K562 (cell line): ENCODE data around the gene LSM4. TPM values are rescaled to one million over a fixed set of nuclear protein-coding genes. Genes with fewer than 3 reads are reported as not detected.

Experiments used
- ADNP ChIP-seq: fragments of 200-800 bp; sonication (Bioruptor generic); IDR thresholded peaks from 2 replicates; pipeline ENCODE4 v1.6.1; 2016; ENCODE audit warnings: missing genetic modification characterization, missing compliant biosample characterization
- CHCHD3 ChIP-seq: fragments of 250-450 bp; sonication (Bioruptor Pico); IDR thresholded peaks from 2 replicates; pipeline ENCODE4 v2.1.2; 2022; ENCODE audit warnings: mild to moderate bottlenecking
- DDX20 ChIP-seq: fragments of 450-650 bp; IDR thresholded peaks from 2 replicates; pipeline ENCODE4 v1.6.1; 2016; ENCODE audit warnings: missing genetic modification characterization, low read depth, mild to moderate bottlenecking, missing compliant biosample characterization, moderate library complexity
- DMBX1 ChIP-seq: fragments of 250-450 bp; sonication (Bioruptor Pico); IDR thresholded peaks from 2 replicates; pipeline ENCODE4 v1.8.0; 2022; ENCODE audit warnings: inconsistent platforms, mild to moderate bottlenecking, moderate library complexity, borderline replicate concordance
- NELFE ChIP-seq: IDR thresholded peaks from 2 replicates; pipeline ENCODE4 v1.6.1; 2011; ENCODE audit warnings: mild to moderate bottlenecking; ENCODE audit not compliant: insufficient read depth, insufficient read length
- NFXL1 ChIP-seq: fragments of 450-650 bp; formaldehyde crosslinking; IDR thresholded peaks from 2 replicates; pipeline ENCODE4 v1.4.0; 2021; ENCODE audit warnings: mild to moderate bottlenecking
- NR3C1 ChIP-seq: sonication (generic); formaldehyde crosslinking; IDR thresholded peaks from 2 replicates; pipeline ENCODE4 v1.8.1; 2022; ENCODE audit warnings: missing genetic modification reagents
- NRF1 ChIP-seq, 2 experiments: fragments of 450-650 bp; IDR thresholded peaks in 1 of 2; conservative IDR thresholded peaks in 1 of 2; 2 replicates each; pipeline ENCODE4 v1.6.1; 2014; ENCODE audit warnings: mild to moderate bottlenecking in 2 of 2
- RBM14 ChIP-seq: fragments of 200-400 bp; formaldehyde crosslinking; IDR thresholded peaks from 2 replicates; pipeline ENCODE4 v1.6.1; 2018; ENCODE audit warnings: low read depth, mild to moderate bottlenecking, low read length, moderate library complexity, borderline replicate concordance; ENCODE audit not compliant: insufficient read depth
- RBM15 ChIP-seq: fragments of 200-400 bp; formaldehyde crosslinking; IDR thresholded peaks from 2 replicates; pipeline ENCODE4 v1.6.1; 2018; ENCODE audit warnings: mild to moderate bottlenecking, low read length, moderate library complexity; ENCODE audit not compliant: insufficient read depth
- SNRNP70 ChIP-seq: fragments of 200-400 bp; formaldehyde crosslinking; optimal IDR thresholded peaks from 2 replicates; pipeline ENCODE3; 2017; ENCODE audit warnings: low read depth, low read length
- STAT5A ChIP-seq: IDR thresholded peaks from 2 replicates; pipeline ENCODE4 v1.6.1; 2012; ENCODE audit warnings: low read length, inconsistent platforms, borderline replicate concordance
- TCF7L2 ChIP-seq: fragments of 150-350 bp; IDR thresholded peaks from 2 replicates; pipeline ENCODE4 v1.6.1; 2016; ENCODE audit warnings: low read depth, mild to moderate bottlenecking, low read length, moderate library complexity
- TRIM28 ChIP-seq: fragments of 450-650 bp; IDR thresholded peaks from 2 replicates; pipeline ENCODE4 v1.6.1; 2017
- XRCC5 ChIP-seq: fragments of 200-400 bp; formaldehyde crosslinking; IDR thresholded peaks from 2 replicates; pipeline ENCODE4 v1.6.1; 2017; ENCODE audit warnings: low read depth, mild to moderate bottlenecking, low read length
- ZEB2 ChIP-seq: fragments of 450-650 bp; IDR thresholded peaks from 2 replicates; pipeline ENCODE4 v1.6.1; 2016
- ZNF184 ChIP-seq: sonication (generic); formaldehyde crosslinking; IDR thresholded peaks from 2 replicates; pipeline ENCODE4 v1.5.0; 2020; ENCODE audit warnings: missing genetic modification reagents
- ZNF589 ChIP-seq: fragments of 200-800 bp; sonication (Bioruptor generic); IDR thresholded peaks from 2 replicates; pipeline ENCODE4 v1.6.1; 2016; ENCODE audit warnings: low read depth, missing genetic modification characterization, missing compliant biosample characterization
- polyA plus RNA-seq, 8 experiments: library from polyadenylated mRNA; depleted of rRNA in 4 of 8; stranded (reverse) in 5 of 8; unstranded in 3 of 8; fragments of >200 nt; fragmentation: Nextera tagmentation in 2 of 8; fragmentation: Illumina TruSeq in 1 of 8; extraction: Ambion mirVana in 2 of 8; extraction: Trizol in 1 of 8; gene quantifications; 2 replicates each; pipeline versions ENCODE4 v1.2.1 to v1.2.3, GENCODE V29; 2011 to 2014; ENCODE audit warnings: inconsistent platforms in 1 of 8, missing spikeins in 1 of 8
- total RNA-seq, 7 experiments: library from RNA; depleted of rRNA in 6 of 7; stranded (reverse); fragments of >200 nt in 6 of 7; fragmentation: Illumina TruSeq in 2 of 7; extraction: Trizol in 2 of 7; gene quantifications; 2 replicates each; pipeline versions ENCODE4 v1.2.1 to v1.2.3, GENCODE V29; 2011 to 2021; ENCODE audit warnings: low replicate concordance in 1 of 7
- TF ChIP-seq, protein P1 (sequence below), 3 experiments: fragments of 200-800 bp in 1 of 3; sonication (Bioruptor generic) in 1 of 3; sonication (generic) in 1 of 3; formaldehyde crosslinking in 1 of 3; IDR thresholded peaks; 2 replicates each; pipeline versions ENCODE4 v1.6.1 to v1.8.0; 2016 to 2022; ENCODE audit warnings: mild to moderate bottlenecking in 2 of 3, missing compliant biosample characterization in 2 of 3, missing genetic modification characterization in 2 of 3, missing genetic modification reagents in 1 of 3
- TF ChIP-seq, protein P2 (sequence below): fragments of 250-450 bp; sonication (Bioruptor Pico); IDR thresholded peaks from 2 replicates; pipeline ENCODE4 v1.5.0; 2021
- TF ChIP-seq, protein P3 (sequence below): sonication (generic); formaldehyde crosslinking; IDR thresholded peaks from 2 replicates; pipeline ENCODE4 v1.8.1; 2022; ENCODE audit warnings: missing genetic modification reagents
- TF ChIP-seq, protein P4 (sequence below): IDR thresholded peaks from 2 replicates; pipeline ENCODE4 v1.6.1; 2011; ENCODE audit not compliant: insufficient read length; ENCODE audit errors: extremely low read depth
- TF ChIP-seq, protein P5 (sequence below): sonication (generic); formaldehyde crosslinking; IDR thresholded peaks from 2 replicates; pipeline ENCODE4 v1.8.0; 2022; ENCODE audit warnings: missing genetic modification reagents, mild to moderate bottlenecking, moderate library complexity, borderline replicate concordance

Gene LSM4
- total and polyA plus RNA-seq, 9 of the 15 experiments (the other 6 are each of a cell fraction or from before 2014, with no cell fraction given): 11.9 to 763 (median 202) TPM

DNA sequence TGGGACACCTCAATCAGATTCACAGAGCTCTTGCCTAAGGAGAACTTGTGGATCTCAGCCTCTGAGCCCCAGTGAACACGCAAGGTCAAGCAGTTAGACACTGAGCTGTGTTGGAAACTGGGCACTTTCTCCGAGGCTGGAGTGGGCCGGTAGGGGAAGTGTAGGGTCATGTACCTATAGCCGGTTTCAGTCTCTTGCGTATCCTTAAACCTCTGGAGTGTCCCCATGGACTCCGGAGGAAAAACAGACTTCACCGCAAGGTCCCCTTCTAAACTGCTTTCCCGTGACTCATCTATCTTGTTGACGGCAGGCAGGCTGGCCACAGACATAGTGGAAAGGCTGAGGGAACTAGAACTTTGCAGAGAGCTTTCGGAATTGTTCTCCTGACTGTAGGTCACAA, 60.0 kb downstream of the LSM4 start (continued):
- TF ChIP-seq, protein P1, sequence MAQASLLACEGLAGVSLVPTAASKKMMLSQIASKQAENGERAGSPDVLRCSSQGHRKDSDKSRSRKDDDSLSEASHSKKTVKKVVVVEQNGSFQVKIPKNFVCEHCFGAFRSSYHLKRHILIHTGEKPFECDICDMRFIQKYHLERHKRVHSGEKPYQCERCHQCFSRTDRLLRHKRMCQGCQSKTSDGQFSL (CRISPR knock-in tag; IDR thresholded peaks at IDR 0.05): no peak
- TF ChIP-seq, protein P1 (tag; IDR thresholded peaks at IDR 0.05): no peak
- TF ChIP-seq SNRNP70 (no peak), CHCHD3 (CRISPR knock-in tag) (no peak), DDX20 (tag) (no peak), RBM15 (no peak), NRF1 (conservative IDR thresholded peaks at IDR 0.05 in 1 of 2, IDR thresholded peaks at IDR 0.05 in 1 of 2) (peak; percentile 9 to 44; a peak in 1 of 4 replicates), NFXL1 (CRISPR knock-in tag) (no peak), TCF7L2 (no peak), TRIM28 (no peak), RBM14 (no peak), ZEB2 (no peak), ZNF589 (CRISPR knock-in tag) (0 out of 2 replicates have a peak, but pooled peaks have one; percentile 51), ZNF184 (CRISPR knock-in tag) (no peak), XRCC5 (no peak), DMBX1 (no peak), STAT5A (no peak), NR3C1 (CRISPR knock-in tag) (no peak), NELFE (no peak), ADNP (no peak)
- TF ChIP-seq, protein P2, sequence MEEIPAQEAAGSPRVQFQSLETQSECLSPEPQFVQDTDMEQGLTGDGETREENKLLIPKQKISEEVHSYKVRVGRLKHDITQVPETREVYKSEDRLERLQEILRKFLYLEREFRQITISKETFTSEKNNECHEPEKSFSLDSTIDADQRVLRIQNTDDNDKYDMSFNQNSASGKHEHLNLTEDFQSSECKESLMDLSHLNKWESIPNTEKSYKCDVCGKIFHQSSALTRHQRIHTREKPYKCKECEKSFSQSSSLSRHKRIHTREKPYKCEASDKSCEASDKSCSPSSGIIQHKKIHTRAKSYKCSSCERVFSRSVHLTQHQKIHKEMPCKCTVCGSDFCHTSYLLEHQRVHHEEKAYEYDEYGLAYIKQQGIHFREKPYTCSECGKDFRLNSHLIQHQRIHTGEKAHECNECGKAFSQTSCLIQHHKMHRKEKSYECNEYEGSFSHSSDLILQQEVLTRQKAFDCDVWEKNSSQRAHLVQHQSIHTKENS: no peak
- TF ChIP-seq, protein P3, sequence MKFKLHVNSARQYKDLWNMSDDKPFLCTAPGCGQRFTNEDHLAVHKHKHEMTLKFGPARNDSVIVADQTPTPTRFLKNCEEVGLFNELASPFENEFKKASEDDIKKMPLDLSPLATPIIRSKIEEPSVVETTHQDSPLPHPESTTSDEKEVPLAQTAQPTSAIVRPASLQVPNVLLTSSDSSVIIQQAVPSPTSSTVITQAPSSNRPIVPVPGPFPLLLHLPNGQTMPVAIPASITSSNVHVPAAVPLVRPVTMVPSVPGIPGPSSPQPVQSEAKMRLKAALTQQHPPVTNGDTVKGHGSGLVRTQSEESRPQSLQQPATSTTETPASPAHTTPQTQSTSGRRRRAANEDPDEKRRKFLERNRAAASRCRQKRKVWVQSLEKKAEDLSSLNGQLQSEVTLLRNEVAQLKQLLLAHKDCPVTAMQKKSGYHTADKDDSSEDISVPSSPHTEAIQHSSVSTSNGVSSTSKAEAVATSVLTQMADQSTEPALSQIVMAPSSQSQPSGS (CRISPR knock-in tag): no peak
- TF ChIP-seq, protein P4, sequence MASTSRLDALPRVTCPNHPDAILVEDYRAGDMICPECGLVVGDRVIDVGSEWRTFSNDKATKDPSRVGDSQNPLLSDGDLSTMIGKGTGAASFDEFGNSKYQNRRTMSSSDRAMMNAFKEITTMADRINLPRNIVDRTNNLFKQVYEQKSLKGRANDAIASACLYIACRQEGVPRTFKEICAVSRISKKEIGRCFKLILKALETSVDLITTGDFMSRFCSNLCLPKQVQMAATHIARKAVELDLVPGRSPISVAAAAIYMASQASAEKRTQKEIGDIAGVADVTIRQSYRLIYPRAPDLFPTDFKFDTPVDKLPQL: no peak
- TF ChIP-seq, protein P5, sequence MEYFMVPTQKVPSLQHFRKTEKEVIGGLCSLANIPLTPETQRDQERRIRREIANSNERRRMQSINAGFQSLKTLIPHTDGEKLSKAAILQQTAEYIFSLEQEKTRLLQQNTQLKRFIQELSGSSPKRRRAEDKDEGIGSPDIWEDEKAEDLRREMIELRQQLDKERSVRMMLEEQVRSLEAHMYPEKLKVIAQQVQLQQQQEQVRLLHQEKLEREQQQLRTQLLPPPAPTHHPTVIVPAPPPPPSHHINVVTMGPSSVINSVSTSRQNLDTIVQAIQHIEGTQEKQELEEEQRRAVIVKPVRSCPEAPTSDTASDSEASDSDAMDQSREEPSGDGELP (CRISPR knock-in tag): peak; percentile 6; the same call in 1 of the 2 replicates
